B cell (primary cell): Measurements from ENCODE around the gene ZBTB5. TPM values are rescaled to one million over a fixed set of nuclear protein-coding genes. Genes with fewer than 3 reads are reported as not detected.
A peak's percentile ranks its signal among the peaks of the same experiment; 100 is the strongest.

ENCODE experiments used
- ATAC-seq: fragments of 200-7000 bp; cut with Tn5 transposase; one replicate; pipeline ENCODE4 v1.10.0; 2021; ENCODE audit warnings: low read depth, mild to moderate bottlenecking, moderate number of reproducible peaks, moderate library complexity
- CTCF ChIA-PET: fragments of 350-600 bp; sonication (Branson Sonifier 250); formaldehyde crosslinking; loops from one replicate; lab custom pipeline; 2021; ENCODE audit warnings: antibody characterized with exemption, inconsistent platforms; lab: Charles Lee
- POLR2A ChIA-PET: fragments of 350-600 bp; sonication (Branson Sonifier 250); formaldehyde crosslinking; loops from one replicate; lab custom pipeline; 2021; ENCODE audit warnings: antibody characterized with exemption; lab: Charles Lee
- DNase-seq: peaks from one replicate; pipeline ENCODE4 v3.0.0; 2013
- H2AFZ ChIP-seq: 2 replicates; pipeline ENCODE4 v1.6.1; 2012; ENCODE audit warnings: mild to moderate bottlenecking, low read depth, low read length; ENCODE audit not compliant: insufficient read depth, poor library complexity, severe bottlenecking
- H3K27ac ChIP-seq, 2 donors: 1 replicate in 1 of 2; 2 replicates in 1 of 2; pipeline ENCODE4 v1.5.1; 2012 to 2013; ENCODE audit warnings: low read length in 2 of 2, mild to moderate bottlenecking in 2 of 2, moderate library complexity in 1 of 2
- H3K27me3 ChIP-seq, 4 experiments: fragments of 200-600 bp in 1 of 4; sonication (generic) in 1 of 4; replicated peaks in 1 of 4; 1 replicate in 2 of 4; 2 replicates in 2 of 4; pipeline versions ENCODE4 v1.6.1 to v1.7.0; 2013 to 2016; ENCODE audit warnings: low read length in 3 of 4, mild to moderate bottlenecking in 2 of 4, mixed read lengths in 1 of 4, moderate library complexity in 1 of 4; ENCODE audit not compliant: insufficient read depth in 4 of 4, control insufficient read depth in 3 of 4; ENCODE audit errors: control extremely low read depth in 1 of 4
- H3K36me3 ChIP-seq, 2 experiments: replicated peaks in 1 of 2; 1 replicate in 1 of 2; 2 replicates in 1 of 2; pipeline versions ENCODE4 v1.6.1 to v1.7.1; 2013; ENCODE audit warnings: low read length in 1 of 2; ENCODE audit not compliant: insufficient read depth in 2 of 2, control insufficient read depth in 1 of 2; ENCODE audit errors: control extremely low read depth in 1 of 2, extremely low read depth in 1 of 2
- H3K4me1 ChIP-seq, 2 donors: fragments of 200-600 bp in 1 of 2; sonication (generic) in 1 of 2; 1 replicate in 1 of 2; 2 replicates in 1 of 2; pipeline versions ENCODE4 v1.5.1 to v1.6.1; 2013 to 2017; ENCODE audit warnings: low read length in 2 of 2; ENCODE audit not compliant: control insufficient read depth in 2 of 2, insufficient read depth in 2 of 2
- H3K4me2 ChIP-seq: replicated peaks from 2 replicates; pipeline ENCODE3; 2012; ENCODE audit warnings: mild to moderate bottlenecking, low read depth, low read length; ENCODE audit not compliant: poor library complexity, severe bottlenecking
- H3K4me3 ChIP-seq, 5 experiments: fragments of 200-600 bp in 1 of 5; sonication (generic) in 1 of 5; 1 replicate in 3 of 5; 2 replicates in 2 of 5; pipeline versions ENCODE4 v1.5.1 to v1.7.0; 2011 to 2016; ENCODE audit warnings: low read length in 4 of 5, mild to moderate bottlenecking in 4 of 5, low read depth in 2 of 5, control low read depth in 1 of 5, moderate library complexity in 1 of 5; ENCODE audit not compliant: insufficient read depth in 1 of 5; ENCODE audit errors: control extremely low read depth in 1 of 5, extremely low read depth in 1 of 5
- H3K79me2 ChIP-seq: fragments of 200-600 bp; sonication (generic); one replicate; pipeline ENCODE4 v1.6.0; 2016; ENCODE audit warnings: low read length; ENCODE audit not compliant: control insufficient read depth, insufficient read depth
- H3K9ac ChIP-seq: fragments of 200-600 bp; sonication (generic); 2 replicates; pipeline ENCODE4 v1.6.1; 2017; ENCODE audit warnings: mild to moderate bottlenecking, low read length, moderate library complexity
- H3K9me3 ChIP-seq, 3 donors: one replicate each; pipeline versions ENCODE4 v1.6.1 to v1.7.1; 2013; ENCODE audit warnings: low read length in 2 of 3; ENCODE audit not compliant: control insufficient read depth in 2 of 3, insufficient read depth in 1 of 3; ENCODE audit errors: control extremely low read depth in 1 of 3
- H4K20me1 ChIP-seq: 2 replicates; pipeline ENCODE4 v1.6.0; 2012; ENCODE audit warnings: mild to moderate bottlenecking, low read length; ENCODE audit not compliant: insufficient read depth, control insufficient read depth, poor library complexity, severe bottlenecking
- H3K27ac Mint-ChIP-seq: one replicate; pipeline ENCODE4 v1.8.0; 2021; ENCODE audit warnings: mixed read lengths
- H3K27me3 Mint-ChIP-seq: one replicate; pipeline ENCODE4 v1.8.0; 2021; ENCODE audit warnings: mixed read lengths
- H3K4me1 Mint-ChIP-seq: one replicate; pipeline ENCODE4 v1.8.0; 2021; ENCODE audit warnings: mixed read lengths
- H3K4me3 Mint-ChIP-seq: one replicate; pipeline ENCODE4 v1.8.0; 2021; ENCODE audit warnings: mixed read lengths
- H3K9me3 Mint-ChIP-seq: one replicate; pipeline ENCODE4 v1.8.0; 2022; ENCODE audit warnings: mixed read lengths; ENCODE audit not compliant: insufficient read depth
- CTCF ChIP-seq: fragments of 200-600 bp; IDR thresholded peaks from one replicate; pipeline ENCODE4 v1.8.0; 2022; ENCODE audit warnings: antibody characterized with exemption, mild to moderate bottlenecking
- EZH2 ChIP-seq: IDR thresholded peaks from 2 replicates; pipeline ENCODE4 v1.6.1; 2012; ENCODE audit warnings: borderline replicate concordance, low read depth, mild to moderate bottlenecking, moderate library complexity, low read length; ENCODE audit not compliant: insufficient read depth, poor library complexity, severe bottlenecking
- WGBS: methylation state at CpG from one replicate; pipeline ENCODE4 v1.1.5; 2013; ENCODE audit warnings: missing lambda C conversion rate; ENCODE audit not compliant: insufficient coverage; 5-methylcytosine and 5-hydroxymethylcytosine counted together
- intact Hi-C: fragments of 100-400 bp; cut with micrococcal nuclease; formaldehyde crosslinking; loops from one replicate; pipeline ENCODE4 v1.10.0; 2022
- polyA plus RNA-seq: library from polyadenylated mRNA; depleted of rRNA; stranded (reverse); fragments of >200 nt; gene quantifications from 2 replicates; pipeline ENCODE4 v1.2.3, GENCODE V29; 2012
- total RNA-seq, 2 donors: library from RNA; stranded (reverse); fragments of 120-200 nt in 1 of 2; gene quantifications; 1 replicate in 1 of 2; 2 replicates in 1 of 2; pipeline versions ENCODE4 v1.2.3 to v1.2.4, GENCODE V29; 2013 to 2022

ZBTB5 gene
- total and polyA plus RNA-seq, 2 donors (not counting 1 experiment from before 2014, with no cell fraction given) = 12.8 to 27.6 TPM

- H3K4me1 Mint-ChIP-seq = peaks cover 28% of the 10 kb centered on the region
- peak; percentile 99 for ATAC-seq
- Histone ChIP-seq H3K4me3 (peak within 1 kb of the TSS; percentile 80 to 88 (median 82)), H3K4me1 (peaks cover 18 to 31% of the 10 kb centered on the region in 2 donors), H3K36me3 (peaks cover 0 to 25% of the 10 kb centered on the region in 2 experiments), H3K9ac (peak within 1 kb of the TSS; percentile 92), H4K20me1 (peaks cover 12% of the 10 kb centered on the region), H3K27me3 (no peaks in the 10 kb centered on the region), H3K27ac (peak within 1 kb of the TSS; percentile 68 to 80), H3K4me2 (peak within 1 kb of the TSS; percentile 84), H3K9me3 (no peaks in the 10 kb centered on the region), H2AFZ (peak within 1 kb of the TSS; percentile 99), H3K79me2 (peaks cover 55% of the 10 kb centered on the region)
- peak within 1 kb of the TSS; percentile 92 for H3K27ac Mint-ChIP-seq
- H3K4me3 Mint-ChIP-seq = peak within 1 kb of the TSS; percentile 97
- under 1% methylated on average over 56 of the region's 56 CpGs for WGBS
- no peaks in the 10 kb centered on the region for H3K27me3 Mint-ChIP-seq
- intact Hi-C loops = loop anchor here (1.0 to 5.0 kb wide), 4 partner anchors 13 to 170 kb away; partner anchors contain the start of genes POLR1E, TOMM5 and ZBTB5
- ChIA-PET POLR2A (interaction anchor here (1.0 to 1.3 kb wide), 4 partner anchors 11 to 98 kb away, joined by 3 read pairs; no protein-coding TSS in a partner anchor), CTCF (interaction anchor here (0.6 to 1.6 kb wide), 5 partner anchors 9 to 471 kb away, joined by 3 to 5 read pairs (median 3); no protein-coding TSS in a partner anchor)
- TF ChIP-seq EZH2 = no peak
- TF ChIP-seq CTCF = no peak
- peak; percentile 90 for DNase-seq
- H3K9me3 Mint-ChIP-seq = no peaks in the 10 kb centered on the region
Observed at GRCh38 chr9:37422289-37423104, 42.8 kb downstream of the ZBTB5 start, which contains the start of gene GRHPR. GRHPR (plus strand) TSS chr9:37422696; CDS start chr9:37422751, 55 bp downstream.
